Kidney (tissue), 22 donors: ENCODE measurements around the gene ATP6V1G2. TPM values are rescaled to one million over a fixed set of nuclear protein-coding genes. Genes with fewer than 3 reads are reported as not detected.
"Not testable (repeated sequence)": the region's sequence is repeated elsewhere in the genome, so short reads cannot be mapped to it uniquely, and the experiment has no call there.

ENCODE experiments used
- DNase-seq, 5 donors: peaks; one replicate each; pipeline ENCODE4 v3.0.0-alpha.2; 2013 to 2020
- FAIRE-seq: peaks from 2 replicates; lab custom pipeline; 2012; peaks lifted over from hg19 to GRCh38; lab: Jason Lieb, UNC
- H3K27ac ChIP-seq, 2 donors: one replicate each; pipeline ENCODE4 v1.7.0; 2013; ENCODE audit warnings: low read depth in 2 of 2, low read length in 2 of 2, inconsistent platforms in 1 of 2
- H3K27me3 ChIP-seq: one replicate; pipeline ENCODE4 v1.7.1; 2013; ENCODE audit warnings: low read length, inconsistent platforms; ENCODE audit not compliant: control insufficient read depth, insufficient read depth
- H3K36me3 ChIP-seq, 3 donors: one replicate each; pipeline versions ENCODE4 v1.7.0 to v1.7.1; 2013; ENCODE audit warnings: low read length in 3 of 3, control low read depth in 1 of 3, inconsistent platforms in 1 of 3; ENCODE audit not compliant: insufficient read depth in 3 of 3, control insufficient read depth in 2 of 3
- H3K4me1 ChIP-seq, 3 donors: one replicate each; pipeline versions ENCODE4 v1.7.0 to v1.7.1; 2013; ENCODE audit warnings: low read length in 3 of 3, inconsistent platforms in 1 of 3, low read depth in 1 of 3; ENCODE audit not compliant: control insufficient read depth in 2 of 3, insufficient read depth in 2 of 3
- H3K4me3 ChIP-seq, 3 donors: one replicate each; pipeline versions ENCODE4 v1.7.0 to v1.8.1; 2013; ENCODE audit warnings: low read length in 3 of 3, control low read depth in 1 of 3, inconsistent platforms in 1 of 3
- H3K9ac ChIP-seq, 3 donors: one replicate each; pipeline versions ENCODE4 v1.7.0 to v1.7.1; 2013; ENCODE audit warnings: low read length in 3 of 3, control low read depth in 1 of 3, inconsistent platforms in 1 of 3
- H3K9me3 ChIP-seq, 3 donors: one replicate each; pipeline versions ENCODE4 v1.7.0 to v1.7.1; 2013; ENCODE audit warnings: low read length in 3 of 3, control low read depth in 1 of 3, inconsistent platforms in 1 of 3; ENCODE audit not compliant: control insufficient read depth in 2 of 3, insufficient read depth in 1 of 3
- CTCF ChIP-seq: IDR thresholded peaks from 3 replicates; pipeline ENCODE4 v1.5.1; 2012; ENCODE audit warnings: mild to moderate bottlenecking, moderate library complexity, borderline replicate concordance; ENCODE audit not compliant: insufficient read depth; ENCODE audit errors: extremely low read depth
- intact Hi-C: fragments of 100-400 bp; cut with DNase I; formaldehyde crosslinking; loops from one replicate; pipeline ENCODE4 v1.11.1; 2022
- long read RNA-seq, 10 donors: library from polyadenylated mRNA in 1 of 10; unstranded in 1 of 10; transcript quantifications; one replicate each; pipeline ENCODE4 v2.0.0 and lab custom pipeline, GENCODE V29; 2021 to 2026
- polyA plus RNA-seq: library from polyadenylated mRNA; stranded (reverse); fragments of 350-450 nt; fragmentation: Illumina TruSeq; extraction: RNeasy Lipid Tissue Mini Kit (QIAGEN cat#74804); gene quantifications from one replicate; pipeline ENCODE4 v1.2.3, GENCODE V29; 2014; ENCODE audit warnings: low read depth, low replicate concordance; ENCODE audit not compliant: insufficient read depth
- total RNA-seq: library from RNA; stranded (reverse); fragmentation: NEBNext Ultra II Directional; extraction: Animal tissue kit (Norgen Biotek cat#: 25700); gene quantifications from one replicate; pipeline ENCODE4 v1.2.1, GENCODE V29; 2021
- donor health status: control.
- donor health status: control.
- donor health status: control.
- donor health status: control.
- donor health status: control.
- donor health status: DM: yes; HTN: yes; CAD: no.
- donor health status: Normal renal cell carcinoma (clear cell type).

The ATP6V1G2 gene
- total RNA-seq: 1.2 TPM
- 6.0 TPM for polyA plus RNA-seq
- long read RNA-seq, donor 1, partial matches to known transcripts: 0 of 3 reads
- long read RNA-seq, donor 1, other reads (novel, unspliced or antisense): 0 of 3 reads
- long read RNA-seq, donor 2, partial matches to known transcripts: 0 of 6 reads
- long read RNA-seq, donor 2, other reads (novel, unspliced or antisense): 6 of 6 reads
- long read RNA-seq, donor 3, partial matches to known transcripts: 0 of 4 reads
- long read RNA-seq, donor 3, other reads (novel, unspliced or antisense): 0 of 4 reads
- long read RNA-seq, donor 4: 0 reads
- long read RNA-seq, donor 5: 0 reads
- long read RNA-seq, donor 6, partial matches to known transcripts: 0 of 6 reads
- long read RNA-seq, donor 6, other reads (novel, unspliced or antisense): 0 of 6 reads
- long read RNA-seq, donor 7, partial matches to known transcripts: 0 of 3 reads
- long read RNA-seq, donor 7, other reads (novel, unspliced or antisense): 1 of 3 reads
- long read RNA-seq, donor 8, partial matches to known transcripts: 0 of 12 reads
- long read RNA-seq, donor 8, other reads (novel, unspliced or antisense): 9 of 12 reads
- long read RNA-seq, donor 9, partial matches to known transcripts: 0 of 1 reads
- long read RNA-seq, donor 9, other reads (novel, unspliced or antisense): 0 of 1 reads
- long read RNA-seq, donor 10, partial matches to known transcripts: 0 of 1 reads
- long read RNA-seq, donor 10, other reads (novel, unspliced or antisense): 0 of 1 reads

GRCh38 chr6:31546339-31546957, at the start of gene ATP6V1G2:
ATP6V1G2 (minus strand) TSS chr6:31546608; CDS start chr6:31546559, 49 bp downstream.
- Histone ChIP-seq H3K36me3 (peaks cover 0 to 10% (median 5%) of the 10 kb centered on the region in 3 donors), H3K27ac (peak within 1 kb of the TSS; percentile 73 to 90), H3K9ac (peak within 1 kb of the TSS; percentile 11 to 87 (median 71)), H3K27me3 (no peaks in the 10 kb centered on the region), H3K4me3 (peak within 1 kb of the TSS; percentile 64 to 89 (median 76)), H3K4me1 (peaks cover 0 to 14% (median 10%) of the 10 kb centered on the region in 3 donors), H3K9me3 (no peaks in the 10 kb centered on the region)
- no peak for FAIRE-seq
- intact Hi-C loops: no loop called here
- DNase-seq: peak; percentile 93 to 96 (median 94)
- peak; percentile 99 for TF ChIP-seq CTCF

GRCh38 chr6:31592396-31592771, 46.0 kb upstream of the ATP6V1G2 start:
- intact Hi-C loops: no loop called here
- TF ChIP-seq CTCF: no peak
- Histone ChIP-seq H3K9me3 (no peaks in the 10 kb centered on the region), H3K36me3 (no peaks in the 10 kb centered on the region), H3K27me3 (no peaks in the 10 kb centered on the region), H3K27ac (no peak overlapping the region), H3K9ac (no peak overlapping the region), H3K4me3 (no peak overlapping the region), H3K4me1 (no peaks in the 10 kb centered on the region)
- FAIRE-seq: no peak
- DNase-seq: peak in 1 of 5 donors; percentile 60

GRCh38 chr6:31590691-31591090, 44.3 kb upstream of the ATP6V1G2 start:
- intact Hi-C loops: not testable (repeated sequence)

More at GRCh38 chr6:31590691-31591090, 44.3 kb upstream of the ATP6V1G2 start:
- not testable (repeated sequence) for FAIRE-seq, H3K27ac ChIP-seq, H3K9ac ChIP-seq, H3K36me3 ChIP-seq, H3K9me3 ChIP-seq, H3K4me1 ChIP-seq, H3K4me3 ChIP-seq, H3K27me3 ChIP-seq, DNase-seq
